Fibroblast of skin of back (primary cell): ENCODE data around the gene ATXN7L1.
A peak's percentile ranks its signal among the peaks of the same experiment; 100 is the strongest.

Experiments
- DNase-seq: peaks from one replicate; pipeline ENCODE4 v3.0.0-alpha.2; 2013

The ATXN7L1 gene

DNA sequence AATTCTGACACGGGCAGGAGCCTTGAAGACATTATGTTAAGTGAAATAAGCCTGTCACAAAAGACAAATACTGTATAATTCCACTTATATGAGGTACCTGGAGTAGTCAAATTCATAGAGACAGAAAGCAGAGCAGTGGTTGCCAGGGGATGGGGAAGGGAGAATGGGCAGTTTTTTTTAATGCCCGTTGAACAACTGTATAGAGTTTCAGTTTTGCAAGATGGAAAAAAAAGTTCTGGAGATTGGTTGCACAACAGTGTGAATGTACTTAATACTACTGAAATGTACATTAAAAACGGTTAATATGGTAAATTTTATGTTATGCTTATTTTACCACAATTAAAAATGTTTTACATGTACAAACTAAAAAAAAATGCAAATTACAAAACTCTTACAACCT, 231.5 kb downstream of the ATXN7L1 start:
- no peak for DNase-seq

DNA sequence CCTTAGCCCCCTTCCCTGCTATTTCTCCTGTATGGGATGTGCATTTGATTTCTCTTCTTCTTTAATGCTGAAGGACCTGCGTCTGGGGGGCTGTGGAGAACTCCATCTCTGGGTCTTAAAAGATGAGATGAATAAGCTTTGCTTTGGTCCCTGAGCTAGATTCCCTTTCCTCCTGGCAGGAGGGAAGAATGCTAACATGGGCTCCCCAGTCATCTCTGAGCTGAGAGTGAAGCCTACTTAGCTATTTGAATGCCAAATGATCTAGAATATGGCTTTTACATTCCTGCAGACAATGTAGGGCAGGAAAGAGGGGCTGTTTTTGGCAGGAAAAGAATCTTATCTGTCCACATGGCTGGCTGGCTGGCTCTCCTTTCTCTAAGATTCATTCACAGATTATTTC, 232.5 kb downstream of the ATXN7L1 start:
- DNase-seq, result no peak

DNA sequence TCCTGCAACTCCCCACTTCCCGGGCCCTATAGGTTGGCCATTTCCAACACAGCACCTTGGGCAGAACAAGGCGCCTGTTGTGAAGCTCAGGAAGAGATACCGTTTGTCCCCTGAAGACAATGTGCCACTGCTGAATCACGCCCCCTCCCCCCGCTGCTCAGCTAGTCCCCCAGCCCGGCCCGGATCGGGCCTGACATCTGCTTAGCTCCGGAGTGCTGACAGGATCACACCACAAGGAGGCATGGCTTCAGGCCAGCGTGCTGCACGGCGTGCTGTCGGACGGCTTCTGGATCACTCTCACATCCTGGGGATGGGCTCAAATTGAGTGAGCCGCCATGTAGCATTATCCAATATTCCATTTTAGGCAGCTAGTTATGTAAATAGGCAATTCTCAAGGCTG, 233.0 kb downstream of the ATXN7L1 start:
- DNase-seq, result peak; percentile 22

DNA sequence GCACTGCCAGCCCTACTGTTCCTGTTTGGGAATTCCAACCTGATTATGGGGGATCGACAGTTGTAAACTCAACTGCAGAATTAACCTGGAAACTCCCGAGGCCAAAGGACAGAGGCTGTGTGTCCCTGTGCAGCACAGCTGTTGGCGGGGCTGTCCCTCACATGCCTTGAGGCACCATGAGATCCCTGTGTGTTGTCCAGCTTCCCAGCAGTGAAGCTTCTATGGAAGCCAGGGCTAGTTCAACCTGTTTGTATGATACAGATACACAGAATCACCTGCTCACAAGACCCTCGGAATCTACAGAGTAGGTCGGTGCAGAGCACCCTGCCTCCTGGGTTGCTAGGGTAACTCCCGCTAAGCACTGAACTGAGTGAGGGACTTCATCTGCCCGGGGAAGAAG, 234.1 kb downstream of the ATXN7L1 start:
- DNase-seq, result no peak

DNA sequence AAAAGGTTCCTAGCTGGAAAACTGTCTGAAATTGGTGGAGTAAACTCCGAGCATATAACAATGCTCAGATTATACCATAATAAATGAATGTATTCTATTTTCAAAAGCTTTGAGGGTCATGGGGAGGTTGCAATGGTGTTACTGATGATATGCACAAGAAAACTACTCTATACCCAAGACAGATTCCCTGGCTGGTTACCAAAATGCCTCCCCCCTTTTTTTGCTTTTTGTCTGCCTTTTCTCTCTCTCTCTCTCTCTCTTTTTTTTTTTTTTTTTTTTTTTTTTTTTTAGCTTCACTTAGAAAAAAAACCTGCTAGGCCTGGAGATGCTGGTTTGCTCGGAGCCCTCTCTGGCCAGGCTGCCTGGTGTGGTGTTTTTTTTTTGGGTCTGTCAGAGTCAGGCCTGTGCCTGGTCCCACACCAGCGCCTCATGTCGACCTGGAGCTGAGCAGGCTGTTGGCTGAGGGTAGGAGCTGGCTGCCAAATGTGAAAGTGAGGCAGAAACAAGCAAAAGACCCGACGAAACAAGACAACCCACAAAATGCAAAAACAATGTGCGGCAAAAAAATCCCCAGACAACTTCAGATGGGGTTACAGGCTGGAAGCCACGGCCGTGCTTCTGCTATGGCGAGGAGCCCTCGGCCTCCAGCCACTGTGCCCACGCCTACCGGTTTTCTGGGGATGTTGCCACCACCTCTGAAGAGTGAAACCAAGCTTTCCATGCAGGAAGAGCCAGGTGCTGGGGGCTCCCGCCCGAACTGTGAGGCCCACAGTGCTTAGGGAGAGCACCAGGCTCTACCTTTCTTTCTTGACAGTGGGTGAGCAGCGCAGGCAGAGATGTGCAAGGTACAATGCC, 235.2 kb downstream of the ATXN7L1 start:
- DNase-seq, result no peak

DNA sequence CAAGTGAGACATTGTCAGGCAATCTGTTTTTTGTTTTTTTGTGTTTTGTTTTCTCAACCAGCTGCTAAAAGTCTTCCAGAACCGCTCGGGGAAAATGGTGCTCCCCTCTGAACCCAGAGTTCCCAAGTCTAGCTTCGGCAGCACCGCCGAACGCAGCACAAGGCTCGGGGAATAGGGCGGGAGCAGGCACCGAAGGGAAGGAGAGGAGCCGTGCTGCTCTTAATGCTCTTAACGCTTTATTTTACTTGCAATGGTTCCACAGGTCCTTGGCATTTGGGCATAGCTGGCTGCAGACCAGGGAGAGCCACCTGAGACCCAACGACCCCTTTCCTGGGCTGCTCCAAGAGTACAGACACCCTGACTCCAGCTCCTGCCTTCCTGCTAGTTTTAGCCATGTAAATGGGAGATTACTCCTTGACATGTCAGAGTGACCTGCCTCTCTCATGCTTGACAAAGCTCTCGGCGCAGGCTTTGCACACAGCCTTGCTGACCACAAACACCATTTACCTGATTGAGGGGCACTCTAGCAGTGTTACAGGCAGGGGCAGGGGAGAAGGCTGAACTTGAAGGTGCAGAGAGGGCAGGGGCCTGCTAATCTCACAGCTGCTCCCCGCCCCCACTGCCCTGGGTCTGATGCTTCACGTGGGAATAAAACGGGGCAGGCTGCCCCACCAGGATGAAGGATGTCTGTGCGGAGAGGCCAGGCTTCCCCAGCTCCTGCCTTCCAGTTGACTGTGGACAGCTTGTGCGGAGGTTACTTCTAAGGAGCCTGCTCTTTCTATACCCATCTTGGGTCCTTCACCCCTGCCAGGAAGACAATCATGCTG, 236.5 kb downstream of the ATXN7L1 start:
- no peak for DNase-seq

DNA sequence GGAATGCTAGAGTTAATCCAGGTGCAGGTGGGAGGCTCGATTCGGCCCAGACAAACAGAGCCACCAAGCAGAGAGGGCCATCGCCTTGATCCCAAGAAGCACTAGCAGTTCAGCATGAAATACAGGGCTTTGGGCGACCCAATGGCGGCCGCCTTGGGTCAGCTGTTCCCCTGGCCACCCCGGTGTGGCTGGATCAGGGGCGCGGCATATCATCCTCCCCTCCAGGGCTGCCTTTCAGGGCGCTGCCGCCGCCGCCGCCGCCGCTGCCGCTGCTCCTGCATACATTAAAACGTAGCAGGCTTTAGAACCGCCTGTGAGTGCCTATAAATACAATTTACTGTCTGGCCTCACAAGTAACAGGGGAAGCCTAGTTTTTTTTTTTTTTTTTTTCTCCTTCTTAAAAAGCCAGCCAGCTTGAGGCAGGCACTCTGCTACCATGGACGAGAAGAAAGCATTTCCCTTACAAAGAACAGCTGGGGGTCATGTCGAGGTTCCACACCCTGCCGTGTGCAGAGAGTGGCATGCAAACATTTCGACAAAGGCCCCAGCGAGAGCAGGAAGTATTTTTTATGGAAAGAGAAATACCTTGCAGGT, 237.4 kb downstream of the ATXN7L1 start:
- DNase-seq, result no peak

DNA sequence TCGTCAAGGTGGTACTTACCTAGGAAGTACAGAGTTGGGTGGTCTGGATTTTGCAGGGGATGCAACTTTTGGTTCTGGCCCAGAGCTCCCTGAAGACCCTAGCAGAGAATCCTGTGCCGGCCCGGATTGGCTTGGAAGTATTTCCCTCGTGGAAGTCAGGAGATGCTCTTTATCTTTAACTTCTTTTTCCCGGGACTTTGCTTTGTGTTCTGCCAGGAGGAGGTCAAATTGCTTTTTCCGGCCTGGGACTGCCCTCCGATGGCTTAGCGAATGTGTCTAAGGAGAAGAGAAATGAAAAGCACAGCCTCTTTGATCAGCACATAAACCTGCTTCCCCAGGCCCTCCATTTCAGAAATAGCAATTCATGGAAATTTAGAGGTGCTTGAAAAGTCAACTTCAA, 238.1 kb downstream of the ATXN7L1 start:
- no peak for DNase-seq

DNA sequence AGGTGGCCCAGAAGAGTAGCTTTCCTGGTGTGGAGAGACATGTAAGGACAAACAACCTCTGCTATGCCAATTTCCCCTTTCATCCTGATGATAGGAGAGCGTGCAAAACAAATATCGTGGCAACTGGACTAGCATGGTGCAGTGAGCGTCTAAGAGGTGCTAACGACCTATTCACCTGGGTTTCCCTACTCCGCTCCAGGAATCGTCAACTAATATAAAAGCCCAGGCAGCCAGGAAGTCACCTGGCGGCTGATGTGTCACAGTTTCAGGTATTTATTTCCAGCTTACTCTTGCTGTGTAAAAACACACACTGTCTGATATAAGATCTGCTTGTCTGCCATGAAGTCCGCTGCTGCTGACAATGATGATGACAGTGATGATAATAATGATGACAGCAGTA, 238.6 kb downstream of the ATXN7L1 start:
- no peak for DNase-seq

DNA sequence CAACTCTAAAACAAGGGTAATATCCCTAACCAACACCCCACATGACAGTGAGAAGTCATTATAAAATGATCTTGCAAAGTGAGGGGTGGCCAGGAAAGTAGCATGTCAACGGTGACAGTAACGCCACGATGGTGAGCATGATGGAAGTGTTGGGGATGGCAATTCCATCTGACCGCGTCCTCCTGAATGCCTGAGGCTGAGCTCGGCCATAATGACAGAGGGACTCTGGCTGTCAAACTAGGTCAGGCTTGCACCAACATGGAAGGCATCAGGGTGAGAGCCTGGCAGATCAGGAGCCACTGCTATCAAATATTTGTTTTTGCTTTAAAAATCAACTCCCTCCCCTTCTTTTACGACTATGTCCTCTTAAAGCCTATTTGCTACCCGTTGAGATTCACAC, 239.4 kb downstream of the ATXN7L1 start:
- no peak for DNase-seq

DNA sequence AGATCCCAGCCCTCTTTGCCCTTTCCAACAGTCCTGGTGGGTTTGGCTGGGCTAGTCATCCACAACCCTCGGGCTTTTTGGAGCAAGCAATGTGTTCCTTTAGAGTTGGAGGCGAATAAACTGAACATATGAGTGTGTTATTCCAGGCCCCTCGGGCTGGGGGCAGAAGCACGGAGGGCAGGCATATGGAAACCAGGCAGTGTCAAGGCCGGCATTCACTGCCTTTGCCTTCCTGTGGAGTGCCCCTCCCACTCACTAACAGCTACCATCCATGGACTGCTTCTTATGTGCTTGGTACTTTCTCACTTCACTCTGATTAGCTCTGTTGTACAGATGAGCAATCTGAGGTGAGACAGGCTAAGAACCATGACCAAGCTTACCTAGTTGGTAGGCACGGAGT, 241.2 kb downstream of the ATXN7L1 start:
- DNase-seq, result no peak

DNA sequence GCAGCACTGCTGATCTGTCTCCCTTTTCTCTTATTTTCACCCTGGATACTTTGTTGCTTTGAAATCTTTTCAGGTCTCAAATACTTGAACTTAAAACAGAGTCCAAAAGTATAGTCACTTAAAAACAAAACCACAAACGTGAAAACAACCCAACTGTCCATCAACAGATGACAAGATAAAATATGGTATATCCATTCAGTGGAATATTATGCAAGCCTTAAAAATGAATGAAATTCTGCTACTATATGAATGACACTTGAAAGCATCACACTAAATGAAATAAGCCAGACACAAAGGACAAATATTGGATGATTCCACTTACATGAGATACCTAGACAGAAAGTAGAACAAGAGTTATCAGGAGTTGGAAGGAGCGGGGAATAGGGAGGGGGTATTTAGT, 250.4 kb downstream of the ATXN7L1 start:
- DNase-seq, result no peak

DNA sequence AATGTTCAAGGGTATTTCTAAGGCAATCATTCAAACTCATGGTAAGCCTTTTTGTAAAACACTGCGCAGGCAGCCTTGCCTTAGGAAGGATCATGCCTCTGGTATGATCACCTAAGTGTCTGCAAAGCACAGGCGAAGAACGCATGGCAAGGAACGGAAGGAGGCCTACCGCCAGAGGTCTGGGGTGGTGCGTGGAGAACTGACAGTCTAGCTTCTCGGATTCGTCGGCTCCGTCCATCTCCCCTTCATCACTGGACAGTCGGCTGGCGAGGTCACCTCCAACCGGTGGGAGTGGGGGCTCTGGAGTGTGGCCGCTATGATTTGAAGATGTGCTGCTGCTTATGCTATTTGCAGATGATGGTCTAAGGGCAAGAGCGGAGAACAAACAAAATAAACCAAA, 252.5 kb downstream of the ATXN7L1 start:
- no peak for DNase-seq

DNA sequence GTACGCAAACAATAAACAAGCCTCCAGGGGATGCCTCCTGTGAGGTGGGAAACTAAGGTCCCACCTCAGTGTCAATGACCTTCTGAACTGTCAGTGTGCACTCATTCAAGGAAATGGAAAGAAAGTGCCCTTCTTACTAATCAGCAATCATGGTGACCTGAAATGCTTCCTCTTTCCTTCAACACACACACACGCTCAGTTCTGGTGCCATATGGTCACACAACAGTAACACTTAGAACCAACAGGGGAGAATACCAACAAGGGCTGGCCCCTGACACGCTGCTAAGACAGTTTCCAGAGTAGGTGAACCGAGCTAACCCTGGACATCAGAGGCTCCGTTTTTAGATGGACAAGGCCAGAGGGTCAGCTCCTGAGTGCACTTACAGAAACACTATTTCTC, 253.0 kb downstream of the ATXN7L1 start:
- no peak for DNase-seq

DNA sequence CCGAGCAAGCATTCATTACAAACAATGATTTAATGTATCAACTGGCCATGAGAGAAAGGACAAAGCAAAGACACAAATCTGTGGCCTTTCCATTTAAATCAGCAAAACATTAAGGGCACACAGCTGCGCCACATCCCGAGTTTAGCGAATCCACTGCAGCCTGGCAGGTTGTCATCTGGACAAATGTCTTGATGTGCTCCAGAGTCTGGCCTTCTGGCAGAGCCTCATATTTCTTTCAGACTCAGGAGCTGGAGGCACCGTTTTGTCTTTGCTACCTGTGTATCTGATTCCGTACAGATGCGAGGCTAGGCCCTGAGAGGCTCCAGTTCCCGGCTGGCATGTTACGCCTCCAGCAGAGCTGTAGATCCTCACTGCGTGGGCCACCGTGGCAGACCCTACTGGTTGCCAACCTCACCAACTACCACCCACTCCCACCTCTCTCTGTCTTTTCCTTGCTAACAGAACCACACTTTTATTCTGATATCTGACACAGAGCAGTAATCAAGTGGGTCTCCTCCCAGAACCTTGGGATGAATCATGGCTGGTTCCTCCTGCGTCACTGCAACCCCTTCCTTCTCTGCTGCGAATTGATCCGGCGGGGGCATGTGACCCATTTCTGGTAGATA, 254.2 kb downstream of the ATXN7L1 start:
- DNase-seq, result no peak

DNA sequence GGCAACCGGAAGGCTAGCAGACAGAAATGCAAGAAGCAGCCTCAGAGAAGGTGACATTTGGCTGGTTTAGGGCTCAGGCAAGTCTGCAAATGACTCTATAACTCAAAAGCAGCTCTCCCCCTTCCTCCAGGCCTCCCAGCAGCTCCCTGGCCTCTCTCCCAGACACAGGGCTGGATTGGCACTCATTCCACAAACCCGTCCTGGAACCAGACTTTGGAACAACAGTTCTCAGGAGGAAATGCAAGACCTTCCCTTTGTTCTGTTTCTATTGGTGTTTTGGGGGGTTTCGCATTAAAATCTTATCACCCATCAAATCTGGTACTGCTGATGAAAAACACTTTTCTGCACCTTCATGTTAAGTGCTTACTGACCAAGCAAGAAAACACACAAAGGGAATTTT, 254.8 kb downstream of the ATXN7L1 start:
- DNase-seq, result peak; percentile 7

DNA sequence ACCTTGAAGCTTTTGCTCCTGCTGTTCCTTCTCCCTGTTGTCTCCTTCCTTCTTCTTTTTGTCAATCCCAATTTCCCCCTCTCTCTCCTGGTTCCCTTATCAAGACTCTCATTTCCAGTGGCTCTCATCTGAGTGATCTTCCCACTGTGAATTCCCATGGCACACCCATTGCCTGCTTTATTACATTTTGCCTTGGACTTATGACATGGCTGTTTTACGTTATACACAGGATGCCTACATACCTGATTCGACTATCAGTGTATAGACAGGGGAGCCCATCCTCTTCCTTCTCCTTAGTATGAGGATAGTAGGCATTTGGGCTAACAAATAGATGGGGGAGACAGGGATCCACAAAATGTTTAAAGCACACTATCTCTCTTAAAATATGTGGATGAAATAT, 255.2 kb downstream of the ATXN7L1 start:
- no peak for DNase-seq

DNA sequence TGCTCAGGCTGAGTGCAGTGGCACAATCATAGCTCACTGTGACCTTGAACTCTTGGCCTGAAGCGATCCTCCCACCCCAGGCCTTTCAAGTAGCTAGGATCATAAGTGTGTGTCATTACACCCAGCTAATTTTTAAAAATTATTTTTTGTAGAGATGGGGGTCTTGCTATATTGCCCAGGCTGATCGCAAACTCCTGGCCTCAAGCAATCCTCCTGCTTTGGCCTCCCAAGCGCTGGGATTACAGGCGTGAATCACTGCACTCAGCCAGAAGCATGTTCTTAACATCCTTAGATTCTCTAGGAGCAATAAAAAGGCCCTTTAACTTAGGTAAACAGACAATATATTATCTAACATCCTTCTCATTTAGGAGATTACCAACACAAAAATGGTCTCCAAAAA, 256.8 kb downstream of the ATXN7L1 start:
- no peak for DNase-seq

DNA sequence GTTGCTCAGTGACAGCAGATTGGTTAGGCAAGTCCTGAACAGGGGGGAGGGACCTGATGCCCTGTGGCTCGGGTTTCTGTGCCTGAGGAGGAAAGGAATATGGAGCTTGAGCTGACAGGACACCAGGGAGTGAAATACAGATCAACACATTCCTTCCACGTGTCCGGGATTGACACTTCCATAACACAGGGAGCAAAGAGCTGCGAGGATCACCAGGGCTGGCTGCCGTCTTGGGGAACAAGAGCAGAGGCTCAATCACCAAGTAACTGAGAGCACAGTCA, 258.4 kb downstream of the ATXN7L1 start:
- no peak for DNase-seq

DNA sequence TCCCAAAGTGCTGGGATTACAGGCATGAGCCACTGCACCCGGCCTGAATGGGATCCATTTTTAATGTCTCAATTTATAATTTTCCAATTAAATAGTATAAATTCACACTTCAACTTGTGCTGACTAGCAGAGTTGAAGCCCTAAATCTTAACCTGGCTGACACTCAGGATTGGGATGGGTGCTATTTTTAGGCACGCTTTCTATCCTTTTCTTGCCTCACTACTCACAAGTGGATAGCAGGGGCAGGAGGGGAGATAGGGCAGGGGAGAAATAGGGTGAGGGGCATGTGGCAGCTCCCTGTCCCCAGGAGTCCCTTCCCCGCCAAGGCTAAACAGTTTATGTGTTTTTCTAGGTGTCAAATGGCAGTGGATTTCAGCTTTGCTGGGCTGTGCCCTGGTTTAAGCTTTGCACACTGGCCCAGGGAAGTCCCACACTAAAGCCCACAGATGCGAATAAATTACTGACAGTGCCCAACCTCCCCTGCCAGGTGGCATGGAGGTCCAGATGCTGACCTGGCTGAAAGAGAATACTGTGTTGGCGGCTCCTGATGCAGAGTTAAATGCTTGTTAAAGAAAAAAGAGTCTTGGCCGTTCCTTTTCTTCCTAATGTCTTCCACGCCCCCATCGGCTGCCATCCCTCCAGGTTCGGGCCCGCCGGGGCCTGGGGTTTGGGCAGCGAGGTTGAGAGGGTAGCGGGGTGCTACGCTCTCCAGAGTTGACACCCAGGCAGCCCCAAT, 259.0 kb downstream of the ATXN7L1 start:
- DNase-seq, result no peak

DNA sequence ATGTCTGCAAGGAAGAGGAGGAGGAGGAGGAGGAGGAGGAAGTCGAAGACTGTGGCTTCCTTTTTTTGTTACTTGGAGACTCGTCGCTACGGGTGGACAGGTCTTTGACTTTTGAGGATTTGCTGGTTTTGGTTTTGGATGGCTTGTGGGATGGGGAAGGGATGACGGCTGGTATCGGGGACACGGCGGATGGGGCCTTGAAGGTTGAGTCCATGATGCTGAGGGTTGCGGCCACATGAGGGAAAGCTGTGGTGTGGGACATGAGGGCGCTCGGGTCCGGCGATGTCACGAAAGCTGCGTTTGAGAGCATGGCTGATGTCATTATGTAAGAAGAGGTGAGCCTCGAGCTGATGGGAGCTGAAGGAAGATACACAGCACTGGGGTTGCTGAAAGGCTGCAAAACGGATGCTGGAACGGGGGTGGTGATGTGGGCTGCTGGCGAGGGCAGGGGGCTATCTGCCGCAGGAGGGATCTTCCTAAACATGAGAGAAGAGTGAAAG, 262.0 kb downstream of the ATXN7L1 start:
- DNase-seq, result no peak

DNA sequence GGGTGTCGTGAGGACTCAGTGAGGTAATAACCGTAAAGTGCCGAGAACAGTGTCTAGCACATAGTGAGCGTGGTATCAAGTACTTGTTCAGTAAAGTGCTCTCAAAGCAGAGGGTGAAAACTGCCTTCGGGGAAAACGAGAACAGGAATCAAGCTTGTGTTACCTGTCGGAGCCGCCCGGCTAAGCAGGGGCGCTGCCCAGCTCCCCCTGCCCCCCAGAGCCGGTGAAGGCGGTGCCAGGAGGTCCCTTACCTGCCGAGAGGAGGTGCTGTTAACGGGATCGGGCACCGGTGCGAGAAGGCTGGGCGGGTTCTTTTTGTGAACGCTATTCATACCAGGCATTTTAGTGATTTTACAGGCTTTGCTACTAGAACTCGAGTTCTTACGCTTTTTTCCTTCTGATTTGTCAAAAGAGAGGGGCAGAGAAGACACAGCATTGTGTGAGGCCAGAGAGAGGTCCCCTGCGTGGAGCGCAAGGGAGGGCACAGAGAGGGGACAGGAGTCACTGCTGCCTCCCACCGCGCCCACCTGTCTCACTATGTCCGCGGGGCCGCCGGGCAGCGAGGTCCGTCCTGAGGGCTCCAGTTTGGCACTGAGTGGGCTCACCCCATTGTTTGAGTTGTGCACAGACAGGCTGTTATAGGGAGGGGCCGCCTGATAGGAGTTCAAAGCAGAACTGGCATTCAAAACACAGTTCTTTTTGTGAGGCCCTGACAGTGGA, 262.6 kb downstream of the ATXN7L1 start:
- DNase-seq, result no peak
